K562 (cell line): ENCODE data around the gene SPAG17. TPM values are rescaled to one million over a fixed set of nuclear protein-coding genes. Genes with fewer than 3 reads are reported as not detected.
A peak's percentile ranks its signal among the peaks of the same experiment; 100 is the strongest.

Experiments
- ATAC-seq: fragments of 200-7000 bp; cut with Tn5 transposase; 3 replicates; pipeline ENCODE4 v1.9.1; 2020; ENCODE audit warnings: moderate library complexity
- BruUV-seq: library from RNA; stranded (reverse); fragments of 400-500 nt; replicated peaks from 2 replicates; lab custom pipeline; 2021; lab: Mats Ljungman, UMichigan
- CTCF ChIA-PET: fragments of 300-600 bp; formaldehyde crosslinking; extraction: SDS; loops from one replicate; lab custom pipeline; 2021; ENCODE audit warnings: low intra/inter-chr PET ratio; lab: Yijun Ruan, JAX
- POLR2A ChIA-PET: fragments of 300-600, 350-650 bp; sonication (Branson Sonifier 250); formaldehyde crosslinking; extraction: SDS; loops from one replicate; lab custom pipeline; 2021; ENCODE audit warnings: antibody characterized with exemption, inconsistent platforms; lab: Yijun Ruan, JAX
- DNase-seq, 4 experiments: peaks; one replicate each; pipeline versions ENCODE4 v3.0.0 to v3.0.0-alpha.2; 2011 to 2018; ENCODE audit warnings: low spot score in 3 of 4, mixed read lengths in 3 of 4; ENCODE audit errors: extremely low read depth in 1 of 4
- FAIRE-seq: peaks from 2 replicates; lab custom pipeline; 2011; peaks lifted over from hg19 to GRCh38; lab: Jason Lieb, UNC
- H2AFZ ChIP-seq: 2 replicates; pipeline ENCODE4 v1.6.0; 2011; ENCODE audit warnings: low read depth, low read length, control low read depth, inconsistent platforms
- H3K27ac ChIP-seq: fragments of 200-600 bp; 3 replicates; pipeline ENCODE4 v1.8.0; 2011; ENCODE audit warnings: low read depth, mild to moderate bottlenecking, control low read depth, inconsistent platforms, low read length, moderate library complexity, mixed read lengths; ENCODE audit errors: extremely low read depth
- H3K27me3 ChIP-seq, 2 experiments: fragments of 300-600 bp in 1 of 2; 2 replicates in 1 of 2; 3 replicates in 1 of 2; pipeline versions ENCODE4 v1.6.0 to v1.8.0; 2011; ENCODE audit warnings: inconsistent platforms in 2 of 2, low read length in 2 of 2, mild to moderate bottlenecking in 1 of 2, mixed read lengths in 1 of 2, moderate library complexity in 1 of 2; ENCODE audit not compliant: control insufficient read depth in 2 of 2, insufficient read depth in 2 of 2
- H3K36me3 ChIP-seq: fragments of 300-600 bp; 3 replicates; pipeline ENCODE4 v1.8.0; 2011; ENCODE audit warnings: mild to moderate bottlenecking, low read length, inconsistent platforms; ENCODE audit not compliant: control insufficient read depth, insufficient read depth
- H3K4me1 ChIP-seq, 2 experiments: fragments of 200-600 bp in 1 of 2; replicated peaks in 1 of 2; 2 replicates in 1 of 2; 3 replicates in 1 of 2; pipeline versions ENCODE4 v1.5.1 to v1.8.0; 2011; ENCODE audit warnings: inconsistent platforms in 2 of 2, low read length in 2 of 2, mild to moderate bottlenecking in 1 of 2, mixed read lengths in 1 of 2, moderate library complexity in 1 of 2; ENCODE audit not compliant: control insufficient read depth in 2 of 2, insufficient read depth in 2 of 2
- H3K4me2 ChIP-seq: 2 replicates; pipeline ENCODE4 v1.6.1; 2011; ENCODE audit warnings: low read length, control low read depth, inconsistent platforms, mixed read lengths; ENCODE audit not compliant: insufficient read depth
- H3K4me3 ChIP-seq: fragments of 200-600 bp; sonication (generic), shearing (Covaris generic); 2 replicates; pipeline ENCODE4 v1.5.1; 2016; ENCODE audit warnings: control low read depth, inconsistent platforms
- H3K79me2 ChIP-seq: fragments of 200-600 bp; 3 replicates; pipeline ENCODE4 v1.8.0; 2011; ENCODE audit warnings: low read length, inconsistent platforms; ENCODE audit not compliant: control insufficient read depth, insufficient read depth
- H3K9ac ChIP-seq, 2 experiments: 2 replicates each; pipeline versions ENCODE4 v1.6.0 to v1.6.1; 2011; ENCODE audit warnings: low read depth in 2 of 2, low read length in 2 of 2, control low read depth in 1 of 2, inconsistent platforms in 1 of 2, mild to moderate bottlenecking in 1 of 2, mixed read lengths in 1 of 2; ENCODE audit not compliant: insufficient read depth in 1 of 2
- H3K9me1 ChIP-seq: one replicate; pipeline ENCODE4 v1.6.0; 2011; ENCODE audit warnings: inconsistent platforms, mild to moderate bottlenecking, low read length, moderate library complexity; ENCODE audit not compliant: control insufficient read depth, insufficient read depth
- H3K9me3 ChIP-seq: replicated peaks from 2 replicates; pipeline ENCODE4 v1.5.1; 2011; ENCODE audit warnings: low read depth, low read length, inconsistent platforms; ENCODE audit not compliant: control insufficient read depth, insufficient read depth
- H4K20me1 ChIP-seq: replicated peaks from 2 replicates; pipeline ENCODE4 v1.6.1; 2011; ENCODE audit warnings: low read length, inconsistent platforms, mixed read lengths; ENCODE audit not compliant: control insufficient read depth, insufficient read depth
- CBFA2T2 ChIP-seq: fragments of 450-650 bp; conservative IDR thresholded peaks from 2 replicates; pipeline ENCODE4 v1.6.1; 2017; ENCODE audit warnings: mild to moderate bottlenecking
- CBFB ChIP-seq: sonication (generic); formaldehyde crosslinking; IDR thresholded peaks from 2 replicates; pipeline ENCODE4 v1.4.0; 2020; ENCODE audit warnings: mild to moderate bottlenecking, missing genetic modification reagents
- DPF2 ChIP-seq: fragments of 450-650 bp; IDR thresholded peaks from 2 replicates; pipeline ENCODE4 v1.6.1; 2016
- FOSL1 ChIP-seq: fragments of 200-800 bp; sonication (Bioruptor generic); conservative IDR thresholded peaks from 2 replicates; pipeline ENCODE4 v1.6.1; 2016; ENCODE audit warnings: missing genetic modification characterization, missing compliant biosample characterization
- FOXJ2 ChIP-seq: fragments of 200-800 bp; sonication (Bioruptor generic); IDR thresholded peaks from 2 replicates; pipeline ENCODE4 v1.6.1; 2016; ENCODE audit warnings: missing genetic modification characterization, missing compliant biosample characterization
- GTF2F1 ChIP-seq: IDR thresholded peaks from 2 replicates; pipeline ENCODE4 v1.6.1; 2011; ENCODE audit warnings: low read depth, low read length, improper control_type of control experiment
- JUND ChIP-seq, 2 experiments: IDR thresholded peaks; 2 replicates in 1 of 2; 3 replicates in 1 of 2; pipeline ENCODE4 v1.6.1; 2011; ENCODE audit warnings: borderline replicate concordance in 2 of 2, low read depth in 2 of 2, low read length in 2 of 2, improper control_type of control experiment in 1 of 2, missing biosample characterization in 1 of 2, missing genetic modification characterization in 1 of 2, missing genetic modification reagents in 1 of 2
- ZNF717 ChIP-seq: fragments of 250-450 bp; sonication (Bioruptor Pico); IDR thresholded peaks from 2 replicates; pipeline ENCODE4 v1.5.0; 2021
- WGBS: fragments of 100-300 bp; shearing (Covaris generic); methylation state at CpG from one replicate; pipeline ENCODE4 v1.1.6; 2016; ENCODE audit warnings: low coverage, mixed read lengths; ENCODE audit not compliant: insufficient coverage; ENCODE audit errors: missing lambda C conversion rate; 5-methylcytosine and 5-hydroxymethylcytosine counted together
- in situ Hi-C: fragments of 300-500 bp; cut with MboI; formaldehyde crosslinking; loops from 4 replicates; pipeline ENCODE4 v1.15.0; 2018; ENCODE audit warnings: inconsistent platforms, mixed read lengths
- intact Hi-C: fragments of 100-400 bp; cut with micrococcal nuclease; formaldehyde crosslinking; loops from 2 replicates; pipeline ENCODE4 v1.14.2; 2022
- polyA plus RNA-seq, 8 experiments: library from polyadenylated mRNA; depleted of rRNA in 4 of 8; stranded (reverse) in 5 of 8; unstranded in 3 of 8; fragments of >200 nt; fragmentation: Nextera tagmentation in 2 of 8; fragmentation: Illumina TruSeq in 1 of 8; extraction: Ambion mirVana in 2 of 8; extraction: Trizol in 1 of 8; gene quantifications; 2 replicates each; pipeline versions ENCODE4 v1.2.1 to v1.2.3, GENCODE V29; 2011 to 2014; ENCODE audit warnings: inconsistent platforms in 1 of 8, missing spikeins in 1 of 8
- total RNA-seq, 7 experiments: library from RNA; depleted of rRNA in 6 of 7; stranded (reverse); fragments of >200 nt in 6 of 7; fragmentation: Illumina TruSeq in 2 of 7; extraction: Trizol in 2 of 7; gene quantifications; 2 replicates each; pipeline versions ENCODE4 v1.2.1 to v1.2.3, GENCODE V29; 2011 to 2021; ENCODE audit warnings: low replicate concordance in 1 of 7
- TF ChIP-seq, protein P1 (sequence below): sonication (generic); IDR thresholded peaks from 2 replicates; pipeline ENCODE4 v1.6.1; 2016
- TF ChIP-seq, protein P2 (sequence below): fragments of 250-450 bp; sonication (Bioruptor Pico); IDR thresholded peaks from 2 replicates; pipeline ENCODE4 v1.5.0; 2021
- TF ChIP-seq, protein P3 (sequence below), 2 experiments: fragments of 450-650 bp; formaldehyde crosslinking in 1 of 2; IDR thresholded peaks; 2 replicates each; pipeline versions ENCODE4 v1.4.0 to v1.6.1; 2014 to 2020; ENCODE audit warnings: mild to moderate bottlenecking in 2 of 2, borderline replicate concordance in 1 of 2, low read depth in 1 of 2

The SPAG17 gene
- total and polyA plus RNA-seq, 9 of the 15 experiments (the other 6 are each of a cell fraction or from before 2014, with no cell fraction given): 0.07 to 2.1 (median 1.5) TPM

DNA sequence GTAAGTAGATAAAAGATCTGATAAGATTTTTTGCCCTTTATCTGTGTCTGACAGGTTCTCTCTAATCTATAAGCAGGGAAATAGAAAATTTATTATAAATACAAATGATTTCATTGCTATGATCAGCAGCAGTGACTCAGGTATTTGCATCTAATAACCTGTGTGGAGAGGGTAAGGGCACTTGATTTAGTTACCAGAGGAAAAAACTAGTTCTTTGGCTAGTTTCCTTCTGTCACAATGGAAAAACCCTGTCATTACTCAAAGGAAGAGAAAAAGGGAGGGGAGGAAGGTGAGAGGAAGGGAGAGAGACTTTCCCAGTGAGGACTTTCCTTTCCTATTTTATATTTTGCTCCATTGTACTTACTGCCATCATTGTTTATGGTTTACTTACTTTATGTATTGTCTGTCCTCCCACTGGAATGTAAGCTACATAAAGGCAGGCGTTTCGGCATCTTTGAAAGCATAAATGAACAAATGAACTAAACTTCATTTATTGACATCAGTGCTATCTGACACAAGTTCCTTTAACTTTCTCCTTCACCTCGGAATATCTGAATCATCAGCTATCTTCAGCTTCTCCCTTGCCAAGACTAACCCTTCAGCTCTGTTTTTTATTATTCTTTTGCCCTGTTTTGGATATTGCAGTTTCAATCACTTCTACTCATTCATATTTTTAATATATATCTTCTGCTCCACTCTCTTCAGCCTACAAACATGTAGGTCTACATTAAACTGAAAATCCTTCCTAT, 220.6 kb downstream of the SPAG17 start:
- Histone ChIP-seq H3K27me3 (no peaks in the 10 kb centered on the region), H3K9me1 (no peaks in the 10 kb centered on the region), H3K4me1 (no peaks in the 10 kb centered on the region), H4K20me1 (no peaks in the 10 kb centered on the region), H3K36me3 (peaks cover 42% of the 10 kb centered on the region; the same call in 2 of the 3 replicates), H3K27ac (no peak overlapping the region), H3K4me3 (no peak overlapping the region), H3K79me2 (no peaks in the 10 kb centered on the region), H3K4me2 (no peak overlapping the region), H2AFZ (no peak overlapping the region), H3K9me3 (no peaks in the 10 kb centered on the region), H3K9ac (no peak overlapping the region)
- TSS peak; percentile 6 for BruUV-seq
- DNase-seq (no peak), ATAC-seq (no peak), FAIRE-seq (no peak)
- POLR2A ChIA-PET: interaction anchor here (0.6 kb wide), 1 partner anchor 22 kb away, joined by 3 read pairs; no protein-coding TSS in a partner anchor
- CTCF ChIA-PET: interaction anchor here (0.7 kb wide), 1 partner anchor 62 kb away, joined by 9 read pairs; no protein-coding TSS in a partner anchor
- WGBS: 81% methylated on average over 3 of the region's 3 CpGs
- in situ Hi-C loops: no loop called here
- intact Hi-C loops: no loop called here
- TF ChIP-seq JUND (IDR thresholded peaks at IDR 0.05; ENCODE audit: borderline replicate concordance, low read depth, low read length): no peak
- peak; percentile 59; the same call in 1 of the 3 replicates for TF ChIP-seq JUND (tag; IDR thresholded peaks at IDR 0.05; ENCODE audit: borderline replicate concordance, low read depth, low read length)
- no peak for TF ChIP-seq DPF2
- TF ChIP-seq CBFB (CRISPR knock-in tag): no peak
- TF ChIP-seq FOSL1 (tag): peak; percentile 58
- TF ChIP-seq, protein P1, sequence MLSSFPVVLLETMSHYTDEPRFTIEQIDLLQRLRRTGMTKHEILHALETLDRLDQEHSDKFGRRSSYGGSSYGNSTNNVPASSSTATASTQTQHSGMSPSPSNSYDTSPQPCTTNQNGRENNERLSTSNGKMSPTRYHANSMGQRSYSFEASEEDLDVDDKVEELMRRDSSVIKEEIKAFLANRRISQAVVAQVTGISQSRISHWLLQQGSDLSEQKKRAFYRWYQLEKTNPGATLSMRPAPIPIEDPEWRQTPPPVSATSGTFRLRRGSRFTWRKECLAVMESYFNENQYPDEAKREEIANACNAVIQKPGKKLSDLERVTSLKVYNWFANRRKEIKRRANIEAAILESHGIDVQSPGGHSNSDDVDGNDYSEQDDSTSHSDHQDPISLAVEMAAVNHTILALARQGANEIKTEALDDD: peak; percentile 69
- TF ChIP-seq ZNF717 (CRISPR knock-in tag): no peak
- no peak for TF ChIP-seq GTF2F1
- TF ChIP-seq, protein P2, sequence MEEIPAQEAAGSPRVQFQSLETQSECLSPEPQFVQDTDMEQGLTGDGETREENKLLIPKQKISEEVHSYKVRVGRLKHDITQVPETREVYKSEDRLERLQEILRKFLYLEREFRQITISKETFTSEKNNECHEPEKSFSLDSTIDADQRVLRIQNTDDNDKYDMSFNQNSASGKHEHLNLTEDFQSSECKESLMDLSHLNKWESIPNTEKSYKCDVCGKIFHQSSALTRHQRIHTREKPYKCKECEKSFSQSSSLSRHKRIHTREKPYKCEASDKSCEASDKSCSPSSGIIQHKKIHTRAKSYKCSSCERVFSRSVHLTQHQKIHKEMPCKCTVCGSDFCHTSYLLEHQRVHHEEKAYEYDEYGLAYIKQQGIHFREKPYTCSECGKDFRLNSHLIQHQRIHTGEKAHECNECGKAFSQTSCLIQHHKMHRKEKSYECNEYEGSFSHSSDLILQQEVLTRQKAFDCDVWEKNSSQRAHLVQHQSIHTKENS (CRISPR knock-in tag): no peak
- TF ChIP-seq FOXJ2 (tag): peak; percentile 5; the same call in 1 of the 2 replicates
- TF ChIP-seq, protein P3, sequence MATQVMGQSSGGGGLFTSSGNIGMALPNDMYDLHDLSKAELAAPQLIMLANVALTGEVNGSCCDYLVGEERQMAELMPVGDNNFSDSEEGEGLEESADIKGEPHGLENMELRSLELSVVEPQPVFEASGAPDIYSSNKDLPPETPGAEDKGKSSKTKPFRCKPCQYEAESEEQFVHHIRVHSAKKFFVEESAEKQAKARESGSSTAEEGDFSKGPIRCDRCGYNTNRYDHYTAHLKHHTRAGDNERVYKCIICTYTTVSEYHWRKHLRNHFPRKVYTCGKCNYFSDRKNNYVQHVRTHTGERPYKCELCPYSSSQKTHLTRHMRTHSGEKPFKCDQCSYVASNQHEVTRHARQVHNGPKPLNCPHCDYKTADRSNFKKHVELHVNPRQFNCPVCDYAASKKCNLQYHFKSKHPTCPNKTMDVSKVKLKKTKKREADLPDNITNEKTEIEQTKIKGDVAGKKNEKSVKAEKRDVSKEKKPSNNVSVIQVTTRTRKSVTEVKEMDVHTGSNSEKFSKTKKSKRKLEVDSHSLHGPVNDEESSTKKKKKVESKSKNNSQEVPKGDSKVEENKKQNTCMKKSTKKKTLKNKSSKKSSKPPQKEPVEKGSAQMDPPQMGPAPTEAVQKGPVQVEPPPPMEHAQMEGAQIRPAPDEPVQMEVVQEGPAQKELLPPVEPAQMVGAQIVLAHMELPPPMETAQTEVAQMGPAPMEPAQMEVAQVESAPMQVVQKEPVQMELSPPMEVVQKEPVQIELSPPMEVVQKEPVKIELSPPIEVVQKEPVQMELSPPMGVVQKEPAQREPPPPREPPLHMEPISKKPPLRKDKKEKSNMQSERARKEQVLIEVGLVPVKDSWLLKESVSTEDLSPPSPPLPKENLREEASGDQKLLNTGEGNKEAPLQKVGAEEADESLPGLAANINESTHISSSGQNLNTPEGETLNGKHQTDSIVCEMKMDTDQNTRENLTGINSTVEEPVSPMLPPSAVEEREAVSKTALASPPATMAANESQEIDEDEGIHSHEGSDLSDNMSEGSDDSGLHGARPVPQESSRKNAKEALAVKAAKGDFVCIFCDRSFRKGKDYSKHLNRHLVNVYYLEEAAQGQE (IDR thresholded peaks at IDR 0.05; ENCODE audit: borderline replicate concordance): no peak
- TF ChIP-seq, protein P3 (CRISPR knock-in tag; IDR thresholded peaks at IDR 0.05; ENCODE audit: low read depth): no peak
- no peak for TF ChIP-seq CBFA2T2
